Stimulated activated CD4-positive, alpha-beta T cell treated with anti-CD3 and anti-CD28 coated beads, Interleukin-2, amount 100 ng/mL, for 48 hours (primary cell): Measurements from ENCODE around the gene KRT10.
"Not testable (repeated sequence)": the region's sequence is repeated elsewhere in the genome, so short reads cannot be mapped to it uniquely, and the experiment has no call there.

Source experiments
- DNase-seq, 2 donors: peaks; one replicate each; pipeline ENCODE4 v3.0.0-alpha.2; 2020

Gene KRT10

DNA sequence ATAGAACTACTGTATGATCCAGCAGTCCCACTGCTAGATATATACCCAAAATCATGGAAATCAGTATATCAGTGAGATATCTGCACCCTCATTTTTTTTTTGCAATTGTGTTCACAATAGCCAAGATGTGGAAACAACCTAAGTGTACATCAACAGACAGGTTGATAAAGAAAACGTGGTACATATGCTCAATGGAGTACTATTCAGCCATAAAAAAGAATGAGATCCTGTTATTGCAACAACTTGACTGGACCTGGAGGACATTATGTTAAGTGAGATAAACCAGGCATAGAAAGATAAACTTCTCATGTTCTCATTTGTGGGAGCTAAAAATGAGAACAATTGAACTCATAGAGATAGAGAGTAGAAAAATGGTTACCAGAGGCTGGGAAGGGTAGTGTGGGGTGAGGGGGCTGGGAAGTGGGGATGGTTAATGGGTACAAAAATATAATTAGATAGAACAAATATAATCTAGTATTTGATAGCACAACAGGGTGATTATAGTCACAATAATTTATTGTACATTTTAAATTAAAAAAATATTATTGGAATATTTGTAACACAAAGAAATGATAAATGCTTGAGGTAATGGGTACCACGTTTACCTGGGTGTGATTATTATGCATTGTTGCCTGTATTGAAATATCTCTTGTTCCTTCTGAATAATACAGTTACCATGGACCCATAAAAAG, 7.8 kb upstream of the KRT10 start:
- no peak for DNase-seq

DNA sequence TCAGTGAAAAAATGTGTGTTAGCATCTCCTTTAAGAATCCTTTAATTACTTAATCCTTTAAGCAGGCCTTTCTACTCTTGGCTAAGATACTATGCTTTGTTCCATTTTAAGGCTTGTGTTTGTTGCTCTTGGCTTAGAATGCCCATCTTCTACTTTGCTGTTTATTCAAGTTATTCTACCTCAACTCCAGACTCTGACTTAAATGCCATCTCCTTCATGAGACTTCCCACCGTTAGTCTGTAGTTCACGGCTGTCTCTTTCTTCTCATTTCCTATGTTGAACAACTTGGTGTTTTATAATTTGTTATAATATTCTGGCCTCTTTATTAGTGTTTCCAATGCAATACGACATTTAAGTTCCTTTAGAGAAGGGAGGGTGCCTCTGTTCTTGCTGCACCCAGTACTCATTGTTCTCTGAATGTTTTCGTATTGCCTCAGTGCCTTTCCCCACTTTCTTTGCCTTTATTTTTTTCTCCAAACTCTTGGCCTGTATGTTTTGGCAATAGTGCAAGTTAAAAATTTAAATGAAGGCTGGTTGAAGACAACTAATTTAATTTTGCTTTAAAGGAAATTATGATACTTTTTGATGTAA, 6.1 kb upstream of the KRT10 start:
- DNase-seq, result no peak

DNA sequence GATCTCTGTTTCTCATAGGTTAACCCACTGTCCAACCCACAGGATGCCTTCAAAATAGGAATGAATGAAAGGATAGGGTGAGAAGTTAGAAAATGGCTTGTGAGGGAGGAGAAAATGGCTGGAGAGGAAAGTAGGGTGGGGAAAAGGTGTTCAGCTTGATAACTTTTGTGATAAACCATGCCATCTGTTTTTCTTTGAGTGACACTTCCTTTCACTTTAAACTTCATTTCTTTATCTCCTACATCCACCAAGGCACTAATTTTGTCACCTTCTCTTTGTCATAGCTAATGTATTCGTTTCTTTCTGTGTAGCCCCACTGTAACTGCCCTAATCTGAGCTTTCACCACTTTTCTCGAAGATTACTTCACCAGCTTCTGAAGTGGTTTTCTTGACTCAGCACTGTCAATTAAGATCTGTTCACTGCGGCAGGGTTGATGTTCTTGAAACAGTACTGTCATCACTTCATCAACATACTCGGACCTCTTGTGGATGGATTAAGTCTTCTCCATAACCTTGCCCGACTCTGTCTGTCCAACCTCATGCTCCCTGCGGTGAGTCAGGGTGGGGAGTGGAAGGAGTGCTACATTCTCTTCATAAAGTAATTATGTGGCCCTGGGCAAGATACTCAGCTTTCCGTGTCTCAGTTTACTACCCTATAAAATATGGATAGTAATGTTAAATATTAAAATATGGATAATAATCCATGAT, 5.5 kb upstream of the KRT10 start:
- no peak for DNase-seq

DNA sequence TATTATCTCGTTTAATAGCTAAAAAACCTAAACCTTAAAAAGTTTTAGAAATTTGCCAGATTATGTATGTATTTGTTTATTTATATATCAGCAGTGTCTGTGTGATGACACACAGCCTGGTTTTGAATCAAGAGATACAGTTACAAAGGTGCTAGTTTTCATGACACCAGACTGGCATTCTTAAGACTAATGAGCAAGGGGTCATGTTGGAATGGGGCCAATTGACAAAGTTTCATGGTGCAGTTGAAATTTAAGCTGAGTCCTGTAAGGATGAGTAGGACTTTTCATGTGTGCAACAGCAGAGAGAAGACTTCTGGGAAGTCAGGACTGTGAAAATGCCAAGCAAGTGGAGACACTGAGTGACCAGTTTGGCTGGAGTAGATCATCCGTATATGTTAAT, 3.2 kb upstream of the KRT10 start:
- no peak for DNase-seq

DNA sequence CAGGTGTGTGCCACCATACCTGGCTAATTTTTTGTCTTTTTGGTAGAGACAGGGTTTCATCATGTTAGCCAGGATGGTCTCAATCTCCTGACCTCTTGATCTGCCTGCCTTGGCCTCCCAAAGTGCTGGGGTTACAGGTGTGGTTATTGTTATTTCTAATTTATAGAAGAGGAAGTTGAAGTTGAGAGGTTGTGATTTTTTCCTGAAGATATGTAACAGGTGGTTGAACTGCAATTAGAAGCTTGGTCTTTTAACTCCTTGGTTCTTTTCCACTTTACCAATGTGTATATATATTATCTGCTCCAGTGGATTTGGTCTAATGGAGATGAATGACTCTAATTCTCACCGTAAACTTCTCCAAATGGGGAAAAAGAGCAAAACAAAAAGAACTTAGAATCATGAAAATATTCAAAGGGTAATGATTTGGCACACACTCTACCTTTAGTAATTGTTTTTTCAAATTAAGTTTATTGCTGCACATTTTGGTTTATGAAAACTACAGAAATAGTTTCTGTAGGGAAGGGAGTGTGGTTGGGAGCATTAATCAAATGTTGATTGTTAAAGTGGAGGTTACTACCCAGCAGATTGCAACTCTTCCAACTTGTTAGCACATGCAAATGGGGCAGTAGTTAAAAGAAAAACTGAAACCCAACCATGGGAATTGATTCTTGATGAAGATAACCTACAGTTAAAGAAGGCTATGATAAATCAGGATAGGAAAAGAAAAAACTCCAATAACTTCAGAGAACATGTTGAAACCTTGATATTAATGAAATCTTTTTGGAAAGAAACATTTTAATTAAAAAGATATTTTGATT, 1.8 kb upstream of the KRT10 start:
- DNase-seq, result no peak

DNA sequence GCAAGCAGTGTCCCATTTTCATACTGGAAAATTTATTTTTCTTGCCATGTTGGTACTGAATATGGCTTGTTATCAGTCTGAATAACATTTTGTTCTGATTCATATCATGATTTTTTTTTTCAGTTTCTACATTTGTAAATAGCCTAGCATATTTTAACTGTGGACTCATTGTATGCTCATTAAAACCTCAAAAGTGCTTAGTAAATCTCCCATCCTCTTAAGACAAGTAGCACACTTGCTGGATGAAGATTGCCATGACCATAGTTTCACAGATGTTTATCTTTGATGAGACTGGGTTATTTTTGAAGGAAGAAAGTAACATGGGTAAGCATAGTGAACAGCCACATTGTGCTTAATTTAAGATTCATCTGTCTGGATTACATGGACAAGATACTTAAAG, 878 bp downstream of the KRT10 start:
- no peak for DNase-seq

DNA sequence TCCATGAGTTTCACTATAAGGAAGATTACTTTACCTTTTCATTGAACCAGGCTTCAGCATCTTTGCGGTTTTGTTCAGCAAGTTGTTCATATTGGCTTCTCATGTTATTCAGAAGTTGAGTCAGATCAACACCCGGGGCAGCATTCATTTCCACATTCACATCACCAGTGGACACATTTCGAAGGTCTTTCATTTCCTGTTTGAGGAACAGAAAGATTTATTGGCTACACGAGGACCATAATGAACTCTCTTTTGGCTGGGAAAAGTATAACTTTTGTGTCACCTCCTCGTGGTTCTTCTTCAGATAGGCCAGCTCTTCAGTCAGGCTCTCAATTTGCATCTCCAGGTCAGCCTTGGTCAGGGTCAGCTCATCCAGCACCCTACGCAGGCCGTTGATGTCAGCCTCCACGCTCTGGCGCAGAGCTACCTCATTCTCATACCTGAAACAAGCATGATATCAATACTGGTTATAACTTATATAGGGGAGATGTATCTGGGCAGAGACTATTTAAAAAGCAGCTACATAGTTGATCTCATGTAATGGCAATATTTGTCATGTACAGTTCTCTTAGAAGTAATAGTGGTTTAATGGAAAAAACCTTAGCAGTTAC, 2.1 kb downstream of the KRT10 start:
- no peak for DNase-seq

DNA sequence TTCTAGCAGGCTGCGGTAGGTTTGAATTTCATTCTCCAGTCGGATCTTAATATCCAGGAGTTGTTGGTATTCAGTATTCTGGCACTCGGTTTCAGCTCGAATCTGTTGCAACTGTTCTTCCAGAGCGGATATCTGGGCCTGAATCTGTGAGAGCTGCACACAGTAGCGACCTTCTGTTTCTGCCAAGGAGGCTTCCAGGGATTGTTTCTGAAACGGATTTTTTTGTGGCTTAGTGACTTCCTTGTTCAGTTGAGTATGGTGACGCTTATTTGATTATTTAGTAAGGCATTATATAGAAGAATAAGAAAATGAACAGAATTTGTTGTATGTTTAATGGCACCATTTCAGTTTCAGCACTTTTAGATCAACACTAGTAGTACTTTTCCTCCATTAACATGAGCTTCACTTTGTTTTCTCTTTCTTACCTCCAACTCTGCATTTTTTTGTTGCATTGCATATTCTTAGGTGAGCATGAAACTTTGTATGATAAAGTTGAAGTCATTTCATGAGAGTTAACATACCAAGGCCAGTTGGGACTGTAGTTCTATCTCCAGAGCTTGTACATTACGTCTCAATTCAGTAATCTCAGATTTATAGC, 2.8 kb downstream of the KRT10 start:
- no peak for DNase-seq

DNA sequence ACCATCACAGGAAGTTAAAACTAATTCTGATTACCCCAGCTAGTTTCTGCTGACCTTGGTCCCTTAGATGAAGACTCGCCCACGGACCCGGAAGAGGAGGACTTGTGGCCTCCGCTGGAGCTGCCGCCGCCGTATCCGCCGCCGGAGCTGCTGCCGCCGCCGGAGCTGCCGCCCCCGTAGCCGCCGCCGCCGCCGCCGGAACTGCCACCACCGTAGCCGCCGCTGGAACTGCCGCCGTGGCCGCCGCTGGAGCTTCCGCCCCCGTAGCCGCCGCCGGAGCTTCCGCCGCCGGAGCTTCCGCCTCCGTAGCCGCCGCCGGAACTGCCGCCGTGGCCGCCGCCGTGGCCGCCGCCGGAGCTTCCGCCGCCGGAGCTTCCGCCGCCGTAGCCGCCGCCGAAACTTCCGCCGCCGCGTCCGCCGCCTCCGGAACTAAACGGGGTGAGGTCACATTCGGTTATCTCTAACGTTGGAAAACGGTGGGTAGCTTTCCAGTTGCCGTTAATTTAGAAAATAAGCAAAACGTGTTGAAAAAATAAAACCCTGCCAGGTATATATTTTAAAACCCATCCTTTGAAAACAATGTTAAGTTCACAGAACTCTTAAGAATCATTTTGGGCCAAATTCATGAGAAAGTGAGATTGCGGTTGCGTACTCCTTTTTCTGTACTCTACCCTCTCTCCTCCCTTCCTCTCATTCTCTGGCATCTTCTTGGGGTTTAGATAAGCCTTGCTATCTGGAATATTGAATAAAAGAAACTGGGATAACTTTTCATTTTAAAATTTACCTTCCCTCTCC, 3.5 kb downstream of the KRT10 start:
- DNase-seq, result peak; percentile 81 to 84

DNA sequence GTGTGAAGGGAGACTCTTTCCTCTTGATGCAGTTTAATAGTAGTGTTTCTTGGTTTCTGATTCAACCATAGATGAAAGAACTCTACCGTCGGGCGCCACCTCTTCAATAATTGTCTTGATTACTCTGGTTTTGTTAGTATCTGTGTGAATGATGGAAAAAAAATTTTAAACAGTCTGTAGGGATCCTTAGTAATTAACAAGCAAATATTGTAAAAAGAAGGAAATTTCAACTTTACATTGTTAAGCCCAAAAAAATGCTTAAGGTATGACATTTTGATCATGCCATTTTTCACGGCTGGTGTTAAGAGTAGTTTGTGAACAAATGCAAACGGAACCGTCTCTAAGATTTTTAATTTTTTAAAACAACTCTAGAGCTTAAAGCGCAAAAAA, 4.1 kb downstream of the KRT10 start:
- no peak for DNase-seq

DNA sequence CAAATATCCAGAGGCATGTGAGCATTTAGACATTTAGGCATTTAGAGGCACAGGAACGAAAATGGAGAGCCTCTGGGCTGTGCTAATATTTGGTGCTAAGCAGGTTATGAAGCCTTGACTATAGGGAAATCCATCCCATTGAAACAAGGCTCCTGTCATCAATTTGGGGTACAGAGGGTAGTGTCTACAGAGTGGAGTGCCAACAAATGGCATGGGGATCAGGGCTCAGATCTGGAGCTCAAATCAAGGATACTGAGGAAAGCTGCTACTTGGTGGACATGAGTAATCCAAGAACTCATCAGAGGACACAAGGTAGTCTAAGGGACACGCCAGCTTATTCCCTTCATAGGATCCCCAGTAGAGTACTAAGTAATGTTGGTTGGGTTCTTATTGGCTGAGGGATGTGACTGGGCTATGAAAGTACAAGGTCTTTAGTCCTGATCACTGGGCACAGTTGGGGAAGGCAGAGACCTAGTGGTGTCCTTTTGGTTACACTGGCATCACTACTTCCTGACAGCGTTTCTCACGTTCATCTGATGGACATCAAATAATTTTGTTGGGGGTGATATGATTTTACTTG, 5.2 kb downstream of the KRT10 start:
- DNase-seq, result no peak

DNA sequence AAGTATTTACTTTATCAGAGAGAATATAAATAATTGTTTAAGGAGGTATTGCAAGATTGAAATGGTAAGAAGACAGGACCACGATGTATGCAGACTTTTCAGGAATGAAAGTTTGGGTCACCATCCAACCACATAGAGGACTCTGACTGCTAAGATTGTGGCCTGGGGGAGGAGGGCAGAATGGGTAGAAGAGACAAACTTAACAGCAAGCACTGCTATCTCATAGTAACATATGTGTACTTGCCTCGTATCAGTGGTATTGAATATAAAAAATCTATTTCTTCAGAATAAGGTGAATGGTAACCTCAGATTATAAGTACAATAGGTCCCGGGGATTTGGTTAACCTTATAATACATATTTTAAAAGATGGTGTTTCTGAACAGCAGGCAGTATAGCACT, 5.8 kb downstream of the KRT10 start:
- DNase-seq, result no peak

DNA sequence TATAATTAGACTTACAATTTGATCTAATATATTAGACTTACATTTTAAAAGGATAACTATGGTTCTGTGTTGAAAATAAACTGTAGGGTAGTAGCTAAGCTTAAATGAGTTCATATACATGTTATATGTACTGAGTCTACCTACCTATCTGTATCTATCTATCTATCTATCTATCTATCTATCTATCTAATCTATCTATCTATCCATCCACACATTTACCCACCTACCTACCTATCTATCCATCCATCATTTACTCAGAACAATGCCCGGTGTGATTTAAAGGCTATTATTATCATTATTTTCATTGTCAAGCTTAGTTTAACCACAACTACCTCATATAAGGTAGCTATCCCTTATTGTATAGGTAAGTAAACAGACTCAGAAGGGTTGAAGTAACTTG, 7.0 kb downstream of the KRT10 start:
- DNase-seq, result no peak

DNA sequence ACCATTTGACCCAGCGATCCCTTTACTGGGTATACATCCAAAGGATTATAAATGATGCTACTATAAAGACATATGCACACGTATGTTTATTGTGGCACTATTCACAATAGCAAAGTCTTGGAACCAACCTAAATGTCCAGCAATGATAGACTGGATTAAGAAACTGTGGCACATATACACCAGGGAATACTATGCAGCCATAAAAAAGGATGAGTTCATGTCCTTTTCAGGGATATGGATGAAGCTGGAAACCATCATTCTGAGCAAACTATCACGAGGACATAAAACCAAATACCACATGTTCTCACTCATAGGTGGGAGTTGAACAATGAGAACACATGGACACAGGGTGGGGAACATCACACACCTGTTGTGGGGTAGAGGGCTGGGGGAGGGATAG, 7.8 kb downstream of the KRT10 start:
- DNase-seq, result not testable (repeated sequence)

DNA sequence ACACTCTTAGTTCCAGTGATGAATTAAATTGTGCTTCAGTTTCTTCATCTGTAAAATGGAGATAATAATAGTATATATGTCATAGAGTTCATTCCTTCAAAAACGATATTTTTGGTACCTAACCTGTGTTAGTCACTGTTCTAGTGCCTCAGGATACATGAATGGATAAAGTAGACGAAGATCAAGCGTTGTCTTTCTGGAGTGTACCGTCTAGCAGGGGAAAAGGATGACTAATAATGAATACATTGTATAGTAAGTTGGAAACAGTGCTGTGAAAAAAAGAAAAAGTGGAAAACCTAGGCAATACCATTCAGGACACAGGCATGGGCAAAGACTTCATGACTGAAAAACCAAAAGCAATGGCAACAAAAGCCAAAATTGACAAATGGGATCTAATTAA, 8.6 kb downstream of the KRT10 start:
- no peak for DNase-seq

DNA sequence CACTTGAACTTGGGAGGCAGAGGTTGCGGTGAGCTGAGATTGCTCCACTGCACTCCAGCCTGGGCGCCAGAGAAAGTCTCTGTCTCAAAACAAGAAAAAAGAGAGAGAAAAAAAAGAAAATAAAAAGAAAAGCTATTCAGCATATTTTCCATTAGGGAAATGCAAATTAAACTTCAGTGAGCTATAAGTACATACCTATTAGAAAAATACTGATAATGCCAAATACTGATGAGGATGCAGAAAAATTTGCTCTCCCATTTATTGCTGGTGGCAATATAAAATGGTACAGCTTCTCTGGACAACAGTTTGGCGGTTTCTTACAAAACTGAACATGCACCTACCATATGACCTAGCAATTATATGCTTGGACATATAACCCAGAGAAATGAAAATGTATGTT, 9.8 kb downstream of the KRT10 start:
- no peak for DNase-seq

DNA sequence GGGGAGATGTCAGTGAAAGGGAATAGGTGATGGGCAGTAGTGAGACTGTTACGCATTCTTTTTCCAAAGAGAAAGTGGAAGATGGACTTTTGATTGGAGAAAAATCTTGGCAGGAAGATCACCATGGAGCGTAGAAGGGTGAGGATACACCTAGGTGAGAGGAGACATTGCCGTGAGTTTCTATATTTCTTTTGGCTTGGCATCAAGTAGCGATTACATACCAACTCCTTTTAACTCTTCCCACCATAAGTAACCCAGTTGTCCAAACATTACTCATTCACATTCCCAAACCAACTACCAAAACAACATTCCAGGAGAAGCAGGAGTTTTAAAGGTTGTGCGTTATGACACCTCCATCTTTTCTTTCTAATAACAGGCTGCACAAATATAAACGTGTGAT, 11.9 kb downstream of the KRT10 start:
- DNase-seq, result no peak

DNA sequence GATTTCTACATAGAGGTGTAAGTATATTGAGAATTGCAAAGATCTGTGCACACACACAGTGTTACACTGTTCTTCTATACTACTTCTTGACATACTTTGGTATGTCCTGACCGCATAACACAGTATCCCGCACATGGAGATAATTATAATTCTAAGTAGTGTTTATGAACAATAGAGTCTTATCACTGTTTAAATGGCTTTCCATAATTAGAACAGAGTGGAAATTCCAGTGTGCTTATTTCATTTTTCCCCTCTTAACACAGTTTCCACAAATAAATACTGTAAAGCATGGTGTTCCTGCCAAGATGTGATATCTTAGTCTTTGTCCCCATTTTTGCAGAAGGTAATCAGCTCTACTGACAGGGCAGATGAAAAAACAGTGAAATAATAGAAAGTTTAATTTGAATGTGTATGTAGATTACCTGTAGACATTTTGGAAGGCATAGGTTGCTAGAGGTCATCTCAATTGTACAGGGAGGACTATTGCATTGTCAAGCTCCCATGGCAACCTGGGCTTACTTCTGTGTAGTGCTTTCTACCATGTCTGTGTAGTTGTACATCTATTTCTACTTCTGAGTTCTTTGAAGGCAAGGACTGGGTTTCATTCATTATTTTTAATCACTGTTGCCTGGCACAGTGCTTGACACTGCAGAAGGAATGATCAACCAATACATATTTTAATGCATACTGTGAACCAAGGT, 12.5 kb downstream of the KRT10 start:
- no peak for DNase-seq

DNA sequence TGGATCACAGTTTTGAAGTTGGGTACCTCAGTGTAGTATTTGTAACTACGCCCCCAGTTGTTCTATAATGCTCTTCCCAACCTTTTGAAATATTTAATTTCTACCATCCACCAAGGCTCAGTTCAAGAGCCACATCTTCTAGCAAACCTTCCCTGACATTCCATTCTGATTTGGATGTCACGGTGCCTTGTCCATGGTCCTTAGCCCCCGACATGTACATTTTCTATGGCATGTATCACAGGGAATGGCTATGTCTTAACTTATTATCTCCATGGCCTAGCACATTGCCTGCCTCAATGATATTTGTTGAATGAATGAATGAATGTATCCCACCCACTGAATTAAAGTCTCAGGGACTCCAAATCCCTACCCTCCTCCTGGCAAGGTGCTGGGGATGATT, 16.3 kb downstream of the KRT10 start:
- no peak for DNase-seq

DNA sequence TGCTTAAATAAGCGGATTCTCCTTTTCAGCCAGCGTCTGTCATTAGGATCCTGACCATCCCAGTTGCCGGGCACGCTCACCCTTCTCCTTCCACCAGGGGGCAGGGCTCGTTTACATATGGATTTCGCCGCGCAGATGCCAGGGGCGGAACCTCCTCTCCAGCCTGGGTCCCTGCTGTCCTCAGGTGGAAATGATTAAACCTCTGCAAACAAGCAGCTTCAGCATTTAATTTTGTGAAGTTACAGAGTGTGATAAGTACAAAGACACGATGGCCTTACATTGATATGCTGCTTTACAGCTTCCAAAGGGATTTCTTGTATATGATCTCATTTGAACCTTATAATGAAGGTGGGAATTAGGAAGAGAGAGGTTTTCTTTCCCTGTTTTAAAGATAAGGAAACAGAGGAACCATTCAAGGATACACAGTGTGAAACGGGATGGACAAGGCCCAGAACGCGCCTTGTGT, 18.8 kb downstream of the KRT10 start:
- DNase-seq, result peak; percentile 78 to 79

DNA sequence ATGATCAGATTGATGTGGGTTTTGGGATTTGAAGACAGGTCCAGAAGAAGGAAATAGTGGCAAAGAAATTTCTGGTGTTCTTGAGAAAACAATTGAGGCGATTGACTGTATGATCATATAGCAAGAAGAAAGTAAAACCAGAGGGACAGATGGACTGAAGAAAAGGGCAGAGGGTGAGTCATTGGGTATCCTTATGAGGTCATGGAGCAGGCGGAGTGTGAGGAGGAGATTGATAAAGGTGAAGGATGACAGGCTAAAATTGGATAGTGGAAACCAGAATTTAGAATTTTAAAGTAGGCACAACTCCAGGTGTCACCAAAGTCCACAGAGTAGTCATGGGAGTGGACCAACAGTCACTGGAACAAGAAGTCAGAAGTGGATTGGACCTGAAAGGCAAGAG, 21.3 kb downstream of the KRT10 start:
- DNase-seq, result no peak
